ENCODE results near the gene SIVA1. TPM values are rescaled to one million over a fixed set of nuclear protein-coding genes. Genes with fewer than 3 reads are reported as not detected.

Gene SIVA1
- total RNA-seq, 1 donor = 62.2 TPM

DNA sequence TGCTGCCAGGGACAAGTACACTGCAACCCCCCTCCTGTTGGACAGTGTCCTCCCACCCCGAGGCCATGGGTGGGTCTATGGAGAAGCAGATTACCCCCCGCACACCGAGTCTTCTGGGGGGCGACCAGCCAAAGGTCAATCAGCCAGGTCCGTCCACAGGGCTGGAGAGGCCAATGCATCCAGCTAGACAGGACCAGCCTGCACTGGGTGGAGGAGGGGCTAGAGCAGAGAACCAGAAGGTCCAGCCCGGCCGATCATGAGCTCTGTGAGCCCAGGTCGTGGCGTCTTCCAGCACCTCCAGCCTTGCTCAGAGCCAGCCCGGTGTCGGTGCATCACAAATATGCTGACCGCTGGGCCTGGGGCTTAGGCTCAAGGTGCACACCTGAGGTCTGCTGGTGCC lies 37.1 kb upstream of the SIVA1 start:
- TF ChIP-seq CTCF (IDR thresholded peaks at IDR 0.05; ENCODE audit: extremely low read depth, low read depth, low read length) = no peak
- Histone ChIP-seq H4K20me1 (ENCODE audit: insufficient read depth, low read length) (peaks cover 4% of the 10 kb centered on the region), H3K36me3 (ENCODE audit: insufficient read depth, low read length) (peaks cover 55% of the 10 kb centered on the region), H3K4me3 (ENCODE audit: insufficient read depth, low read length) (no peak overlapping the region), H3K27me3 (ENCODE audit: insufficient read depth, low read length) (no peaks in the 10 kb centered on the region), H3K79me2 (ENCODE audit: insufficient read depth, low read length) (no peaks in the 10 kb centered on the region), H3K9me3 (ENCODE audit: low read depth, low read length) (no peaks in the 10 kb centered on the region), H3K4me1 (ENCODE audit: insufficient read depth, low read length) (no peaks in the 10 kb centered on the region), H3K27ac (ENCODE audit: low read depth, low read length) (no peak overlapping the region), H2AFZ (ENCODE audit: low read length) (no peak overlapping the region), H3K4me2 (ENCODE audit: insufficient read depth, low read length) (no peak overlapping the region)
- DNase-seq (ENCODE audit: insufficient read length, low spot score, missing footprints) = no peak

- Histone ChIP-seq H3K27ac (ENCODE audit: low read depth, low read length) (no peak overlapping the region), H3K4me1 (ENCODE audit: insufficient read depth, low read length) (peaks cover 8% of the 10 kb centered on the region), H3K4me3 (ENCODE audit: insufficient read depth, low read length) (no peak overlapping the region), H3K9me3 (ENCODE audit: low read depth, low read length) (no peaks in the 10 kb centered on the region), H3K79me2 (ENCODE audit: insufficient read depth, low read length) (no peaks in the 10 kb centered on the region), H2AFZ (ENCODE audit: low read length) (no peak overlapping the region), H3K4me2 (ENCODE audit: insufficient read depth, low read length) (no peak overlapping the region), H3K36me3 (ENCODE audit: insufficient read depth, low read length) (peaks cover 47% of the 10 kb centered on the region), H4K20me1 (ENCODE audit: insufficient read depth, low read length) (peaks cover 13% of the 10 kb centered on the region), H3K27me3 (ENCODE audit: insufficient read depth, low read length) (no peaks in the 10 kb centered on the region)
- DNase-seq (ENCODE audit: insufficient read length, low spot score, missing footprints) = no peak
- no peak for TF ChIP-seq CTCF (IDR thresholded peaks at IDR 0.05; ENCODE audit: extremely low read depth, low read depth, low read length)
These were observed 35.8 kb upstream of the SIVA1 start for GRCh38 chr14:104717137-104717536.

DNA sequence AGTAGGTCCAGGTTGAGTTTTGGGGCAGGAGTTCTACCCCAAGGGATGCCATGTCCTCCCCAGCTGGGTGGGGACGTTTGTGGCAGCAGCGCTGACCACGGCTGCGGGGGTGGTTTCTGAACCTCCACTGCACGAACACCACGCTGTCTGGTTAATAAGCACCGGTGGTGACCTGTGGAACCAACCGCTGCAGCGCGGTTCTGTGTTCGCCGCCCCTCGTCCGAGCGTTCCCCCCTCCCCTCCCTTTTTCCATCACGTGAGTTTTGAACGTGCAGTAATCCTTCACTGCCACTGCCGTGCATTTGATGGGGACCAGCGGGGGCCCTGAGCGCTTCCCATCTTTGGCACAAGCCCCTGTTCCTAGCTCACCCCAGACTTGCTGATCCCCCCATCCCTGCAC lies 35.3 kb upstream of the SIVA1 start:
- peaks cover 10% of the 10 kb centered on the region for H3K4me1 ChIP-seq (ENCODE audit: insufficient read depth, low read length)

DNA sequence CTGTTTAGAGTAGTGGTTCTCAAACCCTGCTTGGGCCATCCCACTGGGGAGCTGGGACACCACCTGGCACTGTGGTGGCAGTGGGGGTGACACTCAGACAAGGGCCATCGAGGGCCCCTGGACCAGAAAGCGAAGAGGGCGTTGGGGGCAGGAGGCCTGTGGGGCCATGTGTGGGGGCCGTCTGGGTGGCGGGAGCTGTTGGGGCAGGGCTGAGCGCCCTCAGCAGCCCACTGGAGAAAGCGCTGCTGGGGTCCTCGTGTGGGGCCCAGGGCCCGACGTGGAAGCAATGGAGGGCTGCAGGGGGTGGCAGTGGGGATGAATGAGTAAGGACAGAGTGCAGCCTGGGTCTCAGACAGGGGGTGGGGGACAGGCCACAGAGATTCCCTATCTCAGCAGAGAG lies 34.8 kb upstream of the SIVA1 start:
- TF ChIP-seq CTCF (IDR thresholded peaks at IDR 0.05; ENCODE audit: extremely low read depth, low read depth, low read length) = no peak
- H3K36me3 ChIP-seq (ENCODE audit: insufficient read depth, low read length) = peaks cover 38% of the 10 kb centered on the region

More for the DNA sequence above, 35.3 kb upstream of the SIVA1 start:
- H2AFZ ChIP-seq (ENCODE audit: low read length) = no peak overlapping the region
- no peaks in the 10 kb centered on the region for H3K79me2 ChIP-seq (ENCODE audit: insufficient read depth, low read length)
- no peaks in the 10 kb centered on the region for H3K9me3 ChIP-seq (ENCODE audit: low read depth, low read length)
- no peak overlapping the region for H3K27ac ChIP-seq (ENCODE audit: low read depth, low read length)
- no peak for TF ChIP-seq CTCF (IDR thresholded peaks at IDR 0.05; ENCODE audit: extremely low read depth, low read depth, low read length)
- H4K20me1 ChIP-seq (ENCODE audit: insufficient read depth, low read length) = peaks cover 15% of the 10 kb centered on the region
- no peak overlapping the region for H3K4me3 ChIP-seq (ENCODE audit: insufficient read depth, low read length)
- peaks cover 42% of the 10 kb centered on the region for H3K36me3 ChIP-seq (ENCODE audit: insufficient read depth, low read length)
- H3K27me3 ChIP-seq (ENCODE audit: insufficient read depth, low read length) = no peaks in the 10 kb centered on the region
- no peak for DNase-seq (ENCODE audit: insufficient read length, low spot score, missing footprints)
- H3K4me2 ChIP-seq (ENCODE audit: insufficient read depth, low read length) = no peak overlapping the region

More for the DNA sequence above, 34.8 kb upstream of the SIVA1 start:
- Histone ChIP-seq H3K27ac (ENCODE audit: low read depth, low read length) (no peak overlapping the region), H3K27me3 (ENCODE audit: insufficient read depth, low read length) (no peaks in the 10 kb centered on the region), H3K9me3 (ENCODE audit: low read depth, low read length) (no peaks in the 10 kb centered on the region), H3K4me2 (ENCODE audit: insufficient read depth, low read length) (no peak overlapping the region), H4K20me1 (ENCODE audit: insufficient read depth, low read length) (peaks cover 19% of the 10 kb centered on the region), H2AFZ (ENCODE audit: low read length) (no peak overlapping the region), H3K79me2 (ENCODE audit: insufficient read depth, low read length) (no peaks in the 10 kb centered on the region), H3K4me3 (ENCODE audit: insufficient read depth, low read length) (no peak overlapping the region), H3K4me1 (ENCODE audit: insufficient read depth, low read length) (peaks cover 10% of the 10 kb centered on the region)
- DNase-seq (ENCODE audit: insufficient read length, low spot score, missing footprints) = no peak

All from osteoblast (primary cell).